ENCODE data around the gene SLCO6A1.

SLCO6A1 gene

GRCh38 chr5:102451082-102451481, 47.7 kb downstream of the SLCO6A1 start:
- no peak for DNase-seq

DNA sequence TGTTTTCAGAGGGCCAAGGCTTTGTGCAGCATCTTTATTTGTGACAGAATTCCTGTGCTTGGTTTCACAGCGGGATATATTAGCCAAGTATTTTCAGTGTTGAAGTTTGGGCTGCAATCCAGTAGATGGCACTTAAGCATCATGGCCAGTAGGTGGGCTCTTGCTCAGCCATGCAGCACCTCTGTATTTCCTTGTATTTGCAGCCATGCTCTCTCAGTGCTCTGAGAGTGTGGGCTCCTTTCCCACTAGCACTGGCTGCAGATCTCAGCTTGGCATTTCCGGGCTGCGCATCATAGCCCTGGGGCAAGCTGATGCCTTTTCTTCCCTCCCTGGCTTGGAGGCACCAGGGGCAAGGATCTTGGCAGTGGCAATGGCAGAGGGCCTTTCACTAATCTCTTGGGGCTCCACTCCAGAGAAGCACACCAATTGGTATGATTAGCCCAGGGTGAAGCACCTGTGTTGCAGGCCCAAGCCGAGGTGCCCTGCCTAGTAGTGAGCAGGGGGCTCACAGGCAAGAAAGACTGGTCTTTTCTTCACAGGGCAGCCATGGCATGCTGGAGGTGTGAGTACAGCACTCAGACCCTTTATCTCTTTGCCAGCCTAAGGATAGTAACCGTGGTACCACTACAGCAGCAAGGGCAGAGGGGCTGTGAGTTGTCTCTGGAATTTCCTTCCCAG, 48.3 kb downstream of the SLCO6A1 start:
- DNase-seq = no peak

DNA sequence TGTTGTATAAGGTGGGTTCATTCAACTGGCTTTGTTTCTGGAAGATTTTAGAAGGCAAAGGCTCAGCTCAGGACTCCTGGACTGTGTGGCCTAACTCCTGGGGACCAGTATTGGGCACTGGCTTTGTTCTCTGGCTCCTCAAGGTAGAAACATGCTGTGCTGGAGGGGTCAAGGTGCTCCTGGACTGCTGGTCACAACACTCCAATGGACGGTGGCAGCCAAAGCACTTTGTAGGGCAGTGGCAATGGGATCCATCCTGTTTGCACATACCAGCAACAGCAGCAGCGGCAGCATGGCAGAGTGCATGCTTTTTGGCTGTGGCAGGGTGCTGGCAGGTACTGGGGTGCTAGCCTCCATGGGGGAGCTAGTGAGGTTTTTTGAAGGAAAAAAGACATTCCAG, 65.3 kb downstream of the SLCO6A1 start:
- no peak for DNase-seq

DNA sequence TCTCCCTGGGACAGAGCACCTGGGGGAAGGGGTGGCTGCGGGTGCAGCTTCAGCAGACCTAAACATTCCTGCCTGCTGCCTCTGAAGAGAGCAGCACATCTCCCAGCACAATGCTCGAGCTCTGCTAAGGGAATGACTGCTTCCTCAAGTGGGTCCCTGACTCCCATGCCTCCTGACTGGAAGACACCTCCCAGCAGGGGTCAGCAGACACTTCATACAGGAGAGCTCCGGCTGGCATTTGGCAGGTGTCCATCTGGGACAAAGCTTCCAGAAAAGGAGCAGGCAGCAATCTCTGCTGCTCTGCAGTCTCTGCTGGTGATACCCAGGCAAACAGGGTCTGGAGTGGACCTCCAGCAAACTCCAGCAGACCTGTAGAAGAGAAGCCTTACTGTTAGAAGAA, 77.2 kb downstream of the SLCO6A1 start:
- DNase-seq = no peak

DNA sequence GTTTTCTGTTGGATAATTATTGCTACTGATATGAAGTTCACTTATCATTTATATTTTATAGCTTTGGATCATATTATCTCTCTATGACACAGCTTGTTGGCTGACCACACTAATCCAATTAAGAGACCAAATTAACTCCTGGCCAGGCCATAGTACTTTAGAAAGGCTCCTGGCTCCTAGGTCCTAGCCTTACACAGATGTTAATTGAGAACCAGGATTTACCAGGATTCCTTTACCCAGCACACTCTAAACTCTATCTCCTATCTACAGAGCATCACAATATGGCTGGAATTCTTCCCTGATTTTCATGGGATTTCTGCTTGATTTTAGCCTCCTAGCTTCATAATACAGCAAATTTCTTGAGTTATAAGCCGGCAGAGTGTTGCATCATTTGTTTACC, 80.3 kb downstream of the SLCO6A1 start:
- no peak for DNase-seq

DNA sequence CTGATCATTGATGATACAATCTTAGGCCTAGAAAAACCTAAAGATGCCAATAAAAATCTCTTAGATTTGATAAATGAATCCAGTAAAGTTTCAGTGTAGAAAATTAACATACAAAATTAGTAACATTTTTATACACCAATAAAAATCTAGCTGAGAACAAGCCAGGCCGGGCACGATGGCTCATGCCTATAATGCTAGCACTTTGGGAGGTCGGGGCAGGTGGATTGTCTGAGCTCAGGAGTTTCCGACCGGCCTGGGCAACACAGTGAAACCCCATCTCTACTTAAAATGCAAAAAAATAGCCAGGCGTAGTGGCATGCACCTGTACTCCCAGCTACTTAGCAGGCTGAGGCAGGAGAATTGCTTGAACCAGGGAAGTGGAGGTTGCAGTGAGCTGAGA, 84.4 kb downstream of the SLCO6A1 start:
- DNase-seq = no peak

DNA sequence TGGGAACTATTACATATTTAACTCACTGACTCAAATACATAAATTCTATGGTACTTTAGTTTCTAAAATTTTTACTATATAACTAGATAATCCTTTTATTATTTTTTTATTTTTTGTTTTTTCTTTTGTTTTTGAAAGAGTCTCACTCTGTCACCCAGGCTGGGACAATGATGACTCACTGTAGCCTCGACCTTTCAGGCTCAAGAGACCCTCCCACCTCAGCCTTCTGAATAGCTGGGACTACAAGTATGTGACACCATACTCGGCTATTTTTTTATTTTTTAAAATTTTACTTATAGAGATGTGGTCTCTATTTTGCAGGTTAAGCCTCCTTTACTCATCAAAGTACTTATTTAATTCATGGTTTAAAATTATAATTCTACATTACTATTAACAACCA, 110.6 kb downstream of the SLCO6A1 start:
- DNase-seq = no peak

- DNase-seq = no peak
These were observed 113.4 kb downstream of the SLCO6A1 start for GRCh38 chr5:102385365-102385764.

GRCh38 chr5:102380174-102380573, 118.6 kb downstream of the SLCO6A1 start:
- DNase-seq = no peak

GRCh38 chr5:102375876-102376275, 122.9 kb downstream of the SLCO6A1 start:
- DNase-seq = no peak

DNA sequence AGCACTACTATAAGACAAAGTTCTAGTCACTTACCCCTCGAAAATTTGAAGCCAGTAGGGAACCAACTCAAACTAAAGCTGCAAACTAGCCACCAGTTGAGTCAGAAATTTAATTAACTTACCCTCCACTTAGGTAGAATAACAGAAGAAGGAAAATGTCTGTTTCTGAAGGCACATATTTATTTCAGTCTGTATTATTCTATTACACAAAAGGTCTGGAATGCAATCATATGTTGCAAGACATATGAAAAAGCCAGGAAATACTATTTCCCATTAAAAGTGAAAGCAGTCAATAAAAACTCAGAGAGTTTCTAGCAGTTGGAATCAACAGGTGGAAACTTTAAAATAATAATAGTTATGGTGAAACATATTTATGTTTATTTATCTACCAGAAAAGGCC, 123.5 kb downstream of the SLCO6A1 start:
- no peak for DNase-seq

GRCh38 chr5:102368392-102368791, 130.4 kb downstream of the SLCO6A1 start:
- no peak for DNase-seq

DNA sequence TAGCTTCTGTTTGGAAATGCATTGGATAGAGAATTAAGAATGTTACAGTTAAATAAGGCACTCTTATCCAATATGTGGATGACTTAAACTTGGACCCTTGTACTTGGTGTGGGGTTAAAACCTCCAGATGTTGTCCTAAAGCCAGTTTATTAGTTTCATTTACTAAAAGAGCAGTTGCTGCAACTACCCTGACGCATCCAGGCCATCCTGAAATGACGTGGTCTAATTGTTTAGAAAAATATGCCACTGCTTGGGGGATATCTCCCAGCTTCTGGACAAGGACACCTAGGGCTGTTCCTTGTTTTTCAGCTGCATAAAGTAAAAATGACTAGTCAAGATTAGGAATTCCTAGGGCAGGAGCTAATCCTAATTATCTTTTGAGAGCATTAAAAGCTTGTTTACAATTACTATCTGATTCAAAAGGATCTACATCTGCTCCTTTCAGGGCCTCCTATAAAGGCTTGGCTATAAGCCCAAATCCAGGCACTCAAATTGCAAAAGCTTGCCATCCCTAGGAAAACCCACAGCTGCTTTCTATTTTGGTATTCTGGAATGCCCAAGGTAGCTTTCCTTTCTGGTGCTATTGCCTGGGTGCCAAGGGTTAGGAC, 157.0 kb downstream of the SLCO6A1 start:
- no peak for DNase-seq

- no peak for DNase-seq
These were observed 174.1 kb downstream of the SLCO6A1 start for GRCh38 chr5:102324714-102325113.
